HEK293 (cell line): ENCODE measurements around the gene SDCBP2.

Experiments used
- EGR2 ChIP-seq: fragments of 450-650 bp; formaldehyde crosslinking; IDR thresholded peaks from 2 replicates; pipeline ENCODE4 v1.5.1; 2016; ENCODE audit warnings: low read depth, missing biosample characterization, missing genetic modification characterization
- TF ChIP-seq, protein P1 (sequence below): fragments of 450-650 bp; formaldehyde crosslinking; IDR thresholded peaks from 2 replicates; pipeline ENCODE4 v1.5.1; 2016; ENCODE audit warnings: missing biosample characterization, missing genetic modification characterization

GRCh38 chr20:1332749-1333300, 3.9 kb upstream of the SDCBP2 start:
- TF ChIP-seq, protein P1, sequence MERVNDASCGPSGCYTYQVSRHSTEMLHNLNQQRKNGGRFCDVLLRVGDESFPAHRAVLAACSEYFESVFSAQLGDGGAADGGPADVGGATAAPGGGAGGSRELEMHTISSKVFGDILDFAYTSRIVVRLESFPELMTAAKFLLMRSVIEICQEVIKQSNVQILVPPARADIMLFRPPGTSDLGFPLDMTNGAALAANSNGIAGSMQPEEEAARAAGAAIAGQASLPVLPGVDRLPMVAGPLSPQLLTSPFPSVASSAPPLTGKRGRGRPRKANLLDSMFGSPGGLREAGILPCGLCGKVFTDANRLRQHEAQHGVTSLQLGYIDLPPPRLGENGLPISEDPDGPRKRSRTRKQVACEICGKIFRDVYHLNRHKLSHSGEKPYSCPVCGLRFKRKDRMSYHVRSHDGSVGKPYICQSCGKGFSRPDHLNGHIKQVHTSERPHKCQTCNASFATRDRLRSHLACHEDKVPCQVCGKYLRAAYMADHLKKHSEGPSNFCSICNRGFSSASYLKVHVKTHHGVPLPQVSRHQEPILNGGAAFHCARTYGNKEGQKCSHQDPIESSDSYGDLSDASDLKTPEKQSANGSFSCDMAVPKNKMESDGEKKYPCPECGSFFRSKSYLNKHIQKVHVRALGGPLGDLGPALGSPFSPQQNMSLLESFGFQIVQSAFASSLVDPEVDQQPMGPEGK (tag by site-specific recombination) = no peak
- no peak for TF ChIP-seq EGR2 (tag by site-specific recombination)
